IMR-90 (cell line): ENCODE results near the gene GAMT. TPM values are rescaled to one million over a fixed set of nuclear protein-coding genes. Genes with fewer than 3 reads are reported as not detected.

ENCODE experiments used
- ATAC-seq: fragments of 200-7000 bp; cut with Tn5 transposase; 2 replicates; pipeline ENCODE4 v1.9.1; 2020; ENCODE audit warnings: low read depth, mild to moderate bottlenecking, moderate library complexity
- BruUV-seq: library from RNA; stranded (reverse); fragments of 400-500 nt; replicated peaks from 2 replicates; lab custom pipeline; 2021; lab: Mats Ljungman, UMichigan
- CTCF ChIA-PET: fragments of 300-600 bp; formaldehyde crosslinking; extraction: SDS; loops from one replicate; lab custom pipeline; 2021; ENCODE audit warnings: antibody characterized with exemption; lab: Yijun Ruan, JAX
- POLR2A ChIA-PET: fragments of 300-600 bp; sonication (Branson Sonifier 250); formaldehyde crosslinking; loops from one replicate; lab custom pipeline; 2022; ENCODE audit warnings: antibody characterized with exemption; ENCODE audit not compliant: unreplicated experiment; lab: Charles Lee
- DNase-seq: peaks from one replicate; pipeline ENCODE4 v3.0.0; 2013
- H2AFZ ChIP-seq: replicated peaks from 2 replicates; pipeline ENCODE3; 2013; ENCODE audit warnings: low read length, mild to moderate bottlenecking; ENCODE audit not compliant: poor library complexity
- H2AK5ac ChIP-seq: 2 replicates; pipeline ENCODE4 v1.6.1; 2013; ENCODE audit warnings: low read depth, low read length, inconsistent platforms
- H2AK9ac ChIP-seq: replicated peaks from 2 replicates; pipeline ENCODE3; 2013; ENCODE audit warnings: mild to moderate bottlenecking, low read depth, low read length, moderate library complexity; ENCODE audit not compliant: poor library complexity
- H2BK120ac ChIP-seq: 2 replicates; pipeline ENCODE4 v1.6.1; 2013; ENCODE audit warnings: low read depth, low read length, inconsistent platforms
- H2BK15ac ChIP-seq: 3 replicates; pipeline ENCODE4 v1.6.1; 2013; ENCODE audit warnings: low read depth, low read length, inconsistent platforms
- H2BK20ac ChIP-seq: 2 replicates; pipeline ENCODE4 v1.6.1; 2013; ENCODE audit warnings: low read depth, mild to moderate bottlenecking, inconsistent platforms, low read length, moderate library complexity
- H2BK5ac ChIP-seq: 2 replicates; pipeline ENCODE4 v1.6.1; 2013; ENCODE audit warnings: mild to moderate bottlenecking, low read depth, low read length, inconsistent platforms; ENCODE audit not compliant: poor library complexity, severe bottlenecking
- H3K14ac ChIP-seq: replicated peaks from 2 replicates; pipeline ENCODE4 v1.6.1; 2013; ENCODE audit warnings: low read depth, low read length, inconsistent platforms
- H3K18ac ChIP-seq: 2 replicates; pipeline ENCODE4 v1.6.1; 2013; ENCODE audit warnings: low read depth, low read length, control low read depth
- H3K23ac ChIP-seq: 2 replicates; pipeline ENCODE4 v1.6.1; 2013; ENCODE audit warnings: low read depth, low read length, inconsistent platforms
- H3K27ac ChIP-seq: 2 replicates; pipeline ENCODE4 v1.5.1; 2013; ENCODE audit warnings: mild to moderate bottlenecking, control low read depth, low read length; ENCODE audit not compliant: insufficient read depth
- H3K27me3 ChIP-seq: 2 replicates; pipeline ENCODE4 v1.6.1; 2013; ENCODE audit warnings: low read length; ENCODE audit not compliant: control insufficient read depth, insufficient read depth
- H3K36me3 ChIP-seq: 2 replicates; pipeline ENCODE4 v1.6.1; 2013; ENCODE audit warnings: low read length, mixed read lengths; ENCODE audit not compliant: control insufficient read depth, insufficient read depth
- H3K4ac ChIP-seq: 2 replicates; pipeline ENCODE4 v1.6.1; 2013; ENCODE audit warnings: low read depth, low read length, inconsistent platforms
- H3K4me1 ChIP-seq: 2 replicates; pipeline ENCODE4 v1.6.1; 2013; ENCODE audit warnings: low read length, mixed read lengths; ENCODE audit not compliant: control insufficient read depth, insufficient read depth
- H3K4me2 ChIP-seq: 2 replicates; pipeline ENCODE4 v1.6.1; 2013; ENCODE audit warnings: low read depth, mild to moderate bottlenecking, control low read depth, low read length, moderate library complexity
- H3K4me3 ChIP-seq: 2 replicates; pipeline ENCODE4 v1.5.1; 2013; ENCODE audit warnings: low read depth, mild to moderate bottlenecking, control low read depth, low read length, moderate library complexity; ENCODE audit not compliant: insufficient read depth
- H3K56ac ChIP-seq: 2 replicates; pipeline ENCODE4 v1.6.1; 2013; ENCODE audit warnings: low read length, inconsistent platforms; ENCODE audit not compliant: insufficient read depth; ENCODE audit errors: extremely low read depth
- H3K79me1 ChIP-seq, 2 experiments: 2 replicates each; pipeline ENCODE4 v1.6.1; 2013; ENCODE audit warnings: low read length in 2 of 2, inconsistent platforms in 1 of 2, low read depth in 1 of 2
- H3K9ac ChIP-seq: 2 replicates; pipeline ENCODE4 v1.6.1; 2013; ENCODE audit warnings: low read depth, low read length, control low read depth
- H3K9me1 ChIP-seq: 2 replicates; pipeline ENCODE4 v1.6.1; 2013; ENCODE audit warnings: low read length, inconsistent platforms; ENCODE audit not compliant: insufficient read depth
- H3K9me3 ChIP-seq: 2 replicates; pipeline ENCODE4 v1.6.1; 2013; ENCODE audit warnings: low read length; ENCODE audit not compliant: control insufficient read depth, insufficient read depth
- H4K20me1 ChIP-seq: 2 replicates; pipeline ENCODE4 v1.6.1; 2013; ENCODE audit warnings: low read length, inconsistent platforms; ENCODE audit not compliant: insufficient read depth
- H4K5ac ChIP-seq: 2 replicates; pipeline ENCODE4 v1.6.1; 2013; ENCODE audit warnings: mild to moderate bottlenecking, low read depth, low read length, control low read depth
- H4K8ac ChIP-seq, 2 experiments: 2 replicates each; pipeline ENCODE4 v1.6.1; 2013; ENCODE audit warnings: low read depth in 2 of 2, low read length in 2 of 2, control low read depth in 1 of 2, inconsistent platforms in 1 of 2
- H4K91ac ChIP-seq: 2 replicates; pipeline ENCODE4 v1.6.1; 2013; ENCODE audit warnings: low read depth, low read length, inconsistent platforms; ENCODE audit not compliant: insufficient read depth
- BHLHE40 ChIP-seq: fragments of 150-350 bp; IDR thresholded peaks from 2 replicates; pipeline ENCODE4 v1.6.1; 2016; ENCODE audit warnings: mild to moderate bottlenecking, low read depth, low read length
- CEBPB ChIP-seq: IDR thresholded peaks from 2 replicates; pipeline ENCODE4 v1.6.1; 2012; ENCODE audit warnings: low read depth, low read length, improper control_type of control experiment
- CTCF ChIP-seq: conservative IDR thresholded peaks from 2 replicates; pipeline ENCODE4 v1.5.1; 2012; ENCODE audit warnings: mild to moderate bottlenecking, low read depth, low read length, improper control_type of control experiment
- FOS ChIP-seq: fragments of 150-350 bp; IDR thresholded peaks from 2 replicates; pipeline ENCODE4 v1.6.1; 2016; ENCODE audit warnings: low read depth, low read length
- MAFK ChIP-seq: IDR thresholded peaks from 2 replicates; pipeline ENCODE4 v1.6.1; 2012; ENCODE audit warnings: low read depth, low read length, improper control_type of control experiment
- MAZ ChIP-seq: IDR thresholded peaks from 2 replicates; pipeline ENCODE4 v1.6.1; 2012; ENCODE audit warnings: low read depth, mild to moderate bottlenecking, low read length, improper control_type of control experiment, moderate library complexity, borderline replicate concordance
- MXI1 ChIP-seq: IDR thresholded peaks from 2 replicates; pipeline ENCODE4 v1.6.1; 2012; ENCODE audit warnings: low read depth, mild to moderate bottlenecking, low read length, moderate library complexity, borderline replicate concordance
- NFE2L2 ChIP-seq: fragments of 150-350 bp; IDR thresholded peaks from 2 replicates; pipeline ENCODE4 v1.6.1; 2016; ENCODE audit warnings: low read depth, mild to moderate bottlenecking, low read length
- RCOR1 ChIP-seq: IDR thresholded peaks from 2 replicates; pipeline ENCODE4 v1.6.1; 2012; ENCODE audit warnings: mild to moderate bottlenecking, low read length, improper control_type of control experiment; ENCODE audit not compliant: insufficient replicate concordance
- RFX5 ChIP-seq: IDR thresholded peaks from 2 replicates; pipeline ENCODE4 v1.8.0; 2012; ENCODE audit warnings: low read depth, mild to moderate bottlenecking, low read length, moderate library complexity
- USF2 ChIP-seq: fragments of 150-350 bp; IDR thresholded peaks from 2 replicates; pipeline ENCODE4 v1.6.1; 2017; ENCODE audit warnings: mild to moderate bottlenecking, antibody characterized with exemption, low read length, low read depth
- WGBS, 2 experiments: methylation state at CpG; one replicate each; pipeline versions ENCODE4 v1.1.5 to v1.1.7; 2013; ENCODE audit warnings: missing lambda C conversion rate in 2 of 2; ENCODE audit not compliant: insufficient read length in 1 of 2; ENCODE audit errors: extremely low coverage in 2 of 2; 5-methylcytosine and 5-hydroxymethylcytosine counted together
- dilution Hi-C: fragments of 300-500 bp; cut with HindIII; formaldehyde crosslinking; loops from one replicate; pipeline ENCODE4 v1.14.3; 2018; ENCODE audit warnings: low sequenced_read_pairs; ENCODE audit not compliant: unreplicated experiment
- in situ Hi-C: fragments of 300-500 bp; cut with MboI; formaldehyde crosslinking; loops from 3 replicates; pipeline ENCODE4 v1.14.3; 2019; ENCODE audit warnings: low sequenced_read_pairs, inconsistent platforms, mixed read lengths
- intact Hi-C: fragments of 100-400 bp; cut with micrococcal nuclease; formaldehyde crosslinking; loops from 2 replicates; pipeline ENCODE4 v1.10.0; 2022
- polyA plus RNA-seq, 3 experiments: library from polyadenylated mRNA; depleted of rRNA; stranded (reverse); fragments of >200 nt; gene quantifications; 2 replicates each; pipeline ENCODE4 v1.2.3, GENCODE V29; 2012; ENCODE audit warnings: low replicate concordance in 1 of 3
- total RNA-seq: library from RNA; depleted of rRNA; stranded (reverse); fragments of >200 nt; gene quantifications from 2 replicates; pipeline ENCODE4 v1.2.3, GENCODE V29; 2012

The GAMT gene
- total and polyA plus RNA-seq, 2 of the 4 experiments (the other 2 are of a cell fraction) = 22.8 to 51.8 TPM

GRCh38 chr19:1447944-1448343 lies 46.6 kb upstream of the GAMT start:
- Histone ChIP-seq H3K18ac (no peak overlapping the region), H2BK20ac (no peak overlapping the region), H2BK120ac (no peak overlapping the region), H3K9me3 (no peaks in the 10 kb centered on the region), H2AK9ac (no peak overlapping the region), H2AFZ (no peak overlapping the region), H4K5ac (no peak overlapping the region), H3K4ac (no peak overlapping the region), H3K9me1 (no peaks in the 10 kb centered on the region), H3K79me1 (peaks cover 0 to 5% of the 10 kb centered on the region in 2 experiments; a peak in 1 of 4 replicates), H3K23ac (no peak overlapping the region), H4K91ac (no peak overlapping the region), H2AK5ac (no peak overlapping the region), H3K9ac (no peak overlapping the region), H4K8ac (no peak overlapping the region), H3K27ac (no peak overlapping the region), H3K36me3 (no peaks in the 10 kb centered on the region), H3K4me3 (no peak overlapping the region), H2BK15ac (no peak overlapping the region), H4K20me1 (peaks cover 49% of the 10 kb centered on the region), H2BK5ac (no peak overlapping the region), H3K4me2 (no peak overlapping the region), H3K4me1 (peaks cover 5% of the 10 kb centered on the region; the same call in 1 of the 2 replicates), H3K14ac (no peak overlapping the region), H3K27me3 (peaks cover 59% of the 10 kb centered on the region), H3K56ac (no peak overlapping the region)
- in situ Hi-C loops (no loop called here), intact Hi-C loops (no loop called here), dilution Hi-C loops (no loop called here)
- POLR2A ChIA-PET = no interaction called here
- TF ChIP-seq NFE2L2 (no peak), RFX5 (no peak), USF2 (no peak), CTCF (no peak), MXI1 (no peak), FOS (no peak), RCOR1 (no peak), MAFK (no peak), MAZ (no peak), CEBPB (no peak), BHLHE40 (no peak)
- no peak for ATAC-seq
- no TSS peak for BruUV-seq
- no peak for DNase-seq
- 100% methylated on average over 3 of the region's 9 CpGs; no CpG with 5 or more reads in 1 of the 2 experiments for WGBS, 2 experiments
- CTCF ChIA-PET = no interaction called here
